ENCODE results near the gene PIGC.

Gene PIGC

DNA sequence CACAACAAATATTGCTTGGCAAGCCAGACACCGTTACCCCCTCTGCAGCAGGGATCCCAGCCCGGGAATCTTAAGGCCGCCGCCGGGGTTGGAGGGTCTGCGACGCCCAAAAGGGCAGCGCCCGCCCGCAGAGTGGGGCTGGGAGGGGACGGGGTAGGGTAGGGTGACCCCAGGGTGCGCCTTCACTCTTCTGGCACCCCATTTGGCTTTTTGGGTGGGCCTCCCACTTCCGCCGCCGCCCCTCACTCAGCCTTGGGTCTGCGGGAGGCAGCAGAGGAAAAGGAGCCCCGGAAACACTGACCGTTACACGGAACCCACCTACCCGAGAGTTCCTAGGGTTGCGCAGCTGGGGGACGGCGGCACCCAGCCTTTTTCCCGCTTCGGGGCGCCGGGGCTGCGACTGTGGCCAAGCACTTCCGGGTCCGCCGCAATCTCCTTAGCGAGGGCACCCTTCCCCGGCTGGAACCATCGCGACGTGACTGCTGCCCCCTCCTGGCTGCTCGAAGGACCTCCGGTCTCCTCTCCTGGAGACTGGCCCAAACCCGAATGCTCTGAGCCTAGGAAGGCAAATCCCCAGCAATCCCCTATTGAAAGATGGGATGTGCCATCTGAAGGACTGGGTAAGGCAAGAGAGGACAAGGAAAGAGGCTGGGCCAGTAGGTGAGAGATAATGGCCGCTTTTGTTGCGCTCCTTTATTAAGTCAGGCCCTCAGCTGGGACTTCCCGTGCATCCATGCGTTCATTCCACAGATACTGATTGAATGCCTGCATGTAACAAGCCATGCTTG, at the start of gene PIGC:
Gene PIGC (minus strand): TSS at position 404 of the 788 bp plus-strand sequence. CDS start 1,447 bp downstream, outside the sequence.
- peak; percentile 85 for DNase-seq

DNA sequence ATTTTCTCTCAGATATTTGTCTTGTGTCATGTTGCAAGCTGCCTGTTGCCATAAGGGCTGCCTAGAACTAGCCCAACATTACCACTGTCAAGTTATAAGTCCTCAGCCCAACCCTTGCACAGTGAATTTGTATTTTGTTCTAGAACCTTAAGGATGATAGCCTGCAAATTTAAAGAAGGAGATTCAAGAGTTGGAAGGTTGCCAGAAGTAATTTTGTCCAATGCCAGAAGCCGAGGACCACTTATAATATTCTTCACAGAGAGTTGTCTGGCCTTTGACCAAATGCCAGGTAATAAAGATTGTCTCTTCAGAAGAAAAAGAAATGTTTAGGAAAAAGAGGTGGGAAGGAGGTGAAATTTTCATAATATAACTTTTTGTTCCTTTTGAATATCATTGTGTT, 48.6 kb upstream of the PIGC start:
- no peak for DNase-seq

DNA sequence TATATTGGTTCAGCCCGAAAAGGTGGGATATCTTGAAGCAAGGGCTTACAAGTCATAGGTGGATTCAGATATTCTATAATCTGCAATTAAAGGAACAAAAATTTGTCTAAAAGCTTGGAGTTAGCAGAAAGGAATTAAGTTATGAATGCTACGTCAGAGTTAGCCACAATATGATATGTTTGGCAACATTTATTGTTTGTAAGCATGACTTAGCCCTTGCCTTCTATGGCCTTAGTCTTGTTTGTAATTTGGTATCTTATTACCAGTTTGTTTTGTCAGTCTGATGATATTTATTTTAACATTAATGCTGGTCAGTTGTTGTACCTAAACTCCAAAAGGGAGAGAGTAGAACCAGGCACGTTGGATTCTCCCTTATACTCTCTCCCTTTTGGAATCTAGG, 46.0 kb upstream of the PIGC start:
- no peak for DNase-seq

DNA sequence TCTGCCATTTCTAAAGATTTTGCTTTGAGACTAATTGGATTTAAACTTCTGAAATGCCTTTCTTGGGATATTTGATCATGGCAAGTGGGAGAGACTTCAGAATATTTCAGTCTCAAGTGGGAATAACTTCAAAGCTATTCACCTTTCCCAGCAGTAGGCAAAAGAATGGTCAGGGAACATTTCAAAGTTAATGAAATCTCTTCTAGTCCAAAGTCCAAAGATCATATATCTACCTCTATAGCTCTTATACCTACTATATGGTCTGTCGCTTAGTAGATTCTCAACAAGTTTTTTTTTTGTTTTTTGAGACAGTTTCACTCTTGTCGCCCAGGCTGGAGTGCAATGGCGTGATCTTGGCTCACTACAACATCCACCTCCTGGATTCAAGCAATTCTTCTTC, 44.5 kb upstream of the PIGC start:
- DNase-seq: no peak

DNA sequence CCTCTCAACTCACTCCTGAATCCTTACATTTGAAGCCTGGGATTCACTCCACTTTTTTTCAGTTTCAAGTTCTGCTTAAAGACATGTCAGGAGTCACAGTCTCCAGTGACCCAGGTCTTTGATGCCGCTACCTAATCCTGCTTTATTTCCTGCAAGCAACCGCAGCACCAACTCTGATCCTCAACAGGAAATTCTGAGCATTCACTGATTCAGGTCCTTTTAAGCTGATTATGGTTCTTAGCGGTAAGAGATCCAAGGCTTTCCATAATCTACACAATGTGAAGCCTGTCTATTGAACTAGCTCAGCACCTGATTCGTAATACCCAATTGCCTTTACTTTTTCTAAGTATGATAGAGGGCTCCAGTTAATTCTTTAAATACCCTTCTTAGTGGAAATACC, 43.7 kb upstream of the PIGC start:
- DNase-seq: no peak

DNA sequence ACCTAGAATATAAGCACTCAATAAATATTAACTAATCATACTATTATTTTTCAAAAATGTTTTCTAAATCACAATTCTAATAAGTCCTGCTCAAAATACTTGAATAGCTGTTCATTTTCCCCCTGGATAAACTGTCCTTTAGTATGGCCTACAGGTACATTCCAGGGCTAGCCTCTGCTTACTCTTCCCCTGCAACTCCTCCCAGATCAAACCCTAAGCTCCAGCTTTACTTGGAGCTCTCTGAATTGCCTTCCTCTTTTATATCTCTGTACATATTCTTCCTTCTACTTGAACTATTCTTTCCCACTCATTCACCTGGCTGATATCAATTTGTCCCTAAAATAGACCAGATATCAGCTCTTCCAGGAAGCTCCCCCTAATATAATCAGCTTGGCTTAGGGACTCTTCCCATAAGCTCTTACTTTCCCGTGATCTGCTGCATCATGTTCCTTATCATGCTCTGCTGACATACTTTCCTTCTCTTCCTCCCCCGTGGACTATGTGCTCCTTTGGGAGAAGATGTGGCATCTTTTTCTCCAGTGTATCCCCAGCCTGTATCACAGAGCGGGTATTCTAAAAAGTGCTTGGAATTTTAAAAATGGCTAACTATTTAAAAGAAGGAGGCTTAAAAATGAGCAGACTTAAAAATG, 43.1 kb upstream of the PIGC start:
- no peak for DNase-seq

DNA sequence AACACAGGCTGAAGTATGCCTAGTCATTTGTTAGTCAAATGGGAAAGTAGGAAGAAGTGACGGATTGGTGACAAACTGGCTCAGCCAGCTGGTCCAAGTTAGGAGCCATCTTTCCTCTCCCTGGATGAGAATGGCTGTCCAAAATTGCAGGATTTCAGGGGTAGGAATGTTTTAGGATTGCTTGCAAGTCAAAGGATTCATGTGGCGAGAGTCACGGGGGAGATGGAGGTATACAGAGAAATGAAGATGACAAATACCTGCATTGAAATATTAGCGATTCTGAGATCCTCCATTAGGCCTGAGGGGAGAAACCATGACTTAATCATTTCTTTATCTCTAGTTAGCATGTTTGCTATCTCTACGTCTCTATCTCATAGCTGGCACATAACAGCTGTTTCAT, 41.8 kb upstream of the PIGC start:
- no peak for DNase-seq

DNA sequence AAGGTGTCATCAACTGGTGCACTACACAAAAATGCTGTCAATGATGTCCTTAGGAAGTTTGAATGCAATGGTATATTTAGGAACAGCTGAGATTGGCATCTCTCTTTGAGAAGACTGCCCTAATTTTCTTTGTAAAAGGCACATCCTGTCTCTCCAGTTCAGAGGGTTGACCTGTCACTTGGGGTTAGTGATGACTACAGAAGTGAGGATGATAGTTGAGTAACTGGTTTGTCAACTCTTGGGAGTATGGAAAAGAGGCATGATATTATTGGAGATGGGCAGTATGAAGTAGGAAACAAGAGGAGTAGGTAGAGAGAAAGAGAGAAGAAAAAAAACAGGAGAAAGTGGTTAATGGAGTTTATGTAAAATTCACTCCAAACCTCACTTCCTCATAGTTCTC, 40.4 kb upstream of the PIGC start:
- DNase-seq: no peak

DNA sequence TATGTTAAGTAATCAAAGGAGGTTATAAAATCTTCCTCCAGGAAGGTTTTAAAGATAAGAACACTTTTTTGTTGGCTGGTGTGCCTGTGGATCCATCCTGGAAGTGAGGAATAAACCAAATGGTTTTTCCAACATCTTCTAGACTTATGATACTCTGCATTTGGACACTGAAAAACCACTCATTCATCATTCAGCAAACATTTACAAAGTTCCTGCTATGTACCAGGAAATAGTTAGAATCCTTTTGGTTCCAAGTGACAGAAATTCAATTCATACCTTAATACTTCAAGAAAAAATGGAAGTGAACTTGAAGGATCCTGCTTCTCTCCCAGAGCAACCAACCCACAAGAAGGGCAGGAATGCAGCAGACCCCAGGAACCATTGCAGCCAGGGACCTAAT, 39.6 kb upstream of the PIGC start:
- no peak for DNase-seq

DNA sequence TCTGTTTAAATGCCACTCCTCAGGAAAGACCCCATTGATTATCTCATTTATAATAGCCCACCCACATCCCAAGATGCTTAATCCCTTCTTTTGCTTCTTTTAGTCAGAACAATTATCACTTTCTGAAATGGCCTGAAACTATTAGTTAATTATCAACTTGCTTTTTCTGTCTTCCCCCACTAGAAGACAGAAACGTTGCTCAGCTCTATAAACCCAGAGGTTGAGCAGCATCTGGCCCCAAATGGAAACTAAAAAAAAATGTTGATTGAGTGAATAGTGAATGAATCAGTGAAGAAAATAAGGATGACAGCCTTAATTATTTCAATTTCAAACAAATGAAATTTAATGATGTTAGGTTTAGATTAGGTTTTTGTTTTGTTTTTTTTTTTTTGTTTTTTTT, 38.2 kb upstream of the PIGC start:
- no peak for DNase-seq

DNA sequence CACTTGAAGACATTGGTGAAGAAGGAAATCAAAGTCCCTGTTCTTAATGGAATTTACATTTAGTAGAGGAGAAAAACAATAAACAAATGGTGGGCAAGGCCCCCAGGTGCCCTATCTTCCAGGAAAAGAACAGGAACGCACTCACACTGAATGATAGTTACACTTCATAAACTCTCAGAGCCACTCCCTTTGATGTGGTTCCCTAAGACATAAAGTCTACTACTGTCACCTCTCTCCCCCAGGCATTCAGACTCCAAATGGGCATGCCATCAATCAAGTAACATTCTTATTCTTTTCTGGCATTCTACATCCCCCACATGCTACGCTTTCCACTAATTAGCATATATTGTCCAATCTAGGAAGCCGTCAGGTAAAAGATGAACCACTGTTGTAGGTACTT, 36.6 kb upstream of the PIGC start:
- no peak for DNase-seq

DNA sequence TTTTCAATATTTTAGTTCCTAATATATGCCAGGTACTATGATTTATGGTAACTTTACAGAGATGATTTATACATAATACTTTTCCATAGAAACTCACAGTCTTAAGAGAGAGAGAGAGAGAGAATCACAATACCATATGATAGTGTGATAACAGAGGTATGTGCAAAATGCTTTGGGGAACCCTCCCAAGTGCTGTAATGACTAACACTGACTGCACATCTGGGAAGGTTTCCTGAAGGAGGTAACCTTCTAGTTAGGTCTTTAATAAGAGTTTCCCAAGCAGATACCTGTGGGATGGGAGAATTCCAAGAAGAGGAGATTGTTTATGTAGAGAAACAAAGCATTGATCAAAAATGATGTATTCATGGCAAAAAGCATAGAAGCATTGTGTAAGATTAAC, 34.6 kb upstream of the PIGC start:
- DNase-seq: no peak

DNA sequence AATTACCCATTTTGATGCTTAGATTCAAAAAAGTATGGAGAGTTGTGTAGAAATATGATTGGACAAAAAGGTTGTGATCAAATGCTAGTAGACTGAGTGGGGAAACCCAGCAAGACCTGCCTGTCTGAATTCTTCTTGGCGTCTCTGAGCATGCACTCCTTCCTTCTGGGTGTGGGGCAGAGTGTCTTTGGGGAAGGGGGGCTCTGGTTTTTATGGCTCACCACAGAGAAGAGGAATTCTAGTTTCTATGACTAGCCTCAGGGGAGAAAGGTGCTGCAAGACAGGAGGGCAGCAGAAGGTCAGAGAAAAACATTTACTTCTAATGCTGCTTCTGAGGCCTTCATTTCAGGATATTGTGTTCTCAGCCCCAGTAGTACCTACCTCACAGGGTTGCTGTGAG, 33.9 kb upstream of the PIGC start:
- DNase-seq: no peak

DNA sequence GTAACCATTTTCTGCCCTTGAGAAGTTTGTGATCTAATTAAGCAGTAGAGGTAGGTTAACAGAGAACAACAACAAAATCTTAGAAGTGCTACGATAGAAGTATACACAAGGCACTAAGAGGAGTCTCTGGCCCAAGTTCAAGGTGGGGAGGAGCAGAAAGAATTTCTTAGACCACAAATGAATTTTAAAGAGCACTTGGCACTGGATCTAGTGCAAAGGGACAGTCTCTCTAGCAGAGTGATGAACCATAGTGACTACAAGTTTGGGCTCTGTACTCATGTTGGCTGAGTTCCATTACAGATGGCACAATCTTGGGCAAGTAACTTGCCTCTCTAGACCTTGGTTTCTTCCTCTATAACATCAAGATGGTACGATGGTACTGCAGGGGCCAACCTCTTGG, 33.3 kb upstream of the PIGC start:
- DNase-seq: no peak

DNA sequence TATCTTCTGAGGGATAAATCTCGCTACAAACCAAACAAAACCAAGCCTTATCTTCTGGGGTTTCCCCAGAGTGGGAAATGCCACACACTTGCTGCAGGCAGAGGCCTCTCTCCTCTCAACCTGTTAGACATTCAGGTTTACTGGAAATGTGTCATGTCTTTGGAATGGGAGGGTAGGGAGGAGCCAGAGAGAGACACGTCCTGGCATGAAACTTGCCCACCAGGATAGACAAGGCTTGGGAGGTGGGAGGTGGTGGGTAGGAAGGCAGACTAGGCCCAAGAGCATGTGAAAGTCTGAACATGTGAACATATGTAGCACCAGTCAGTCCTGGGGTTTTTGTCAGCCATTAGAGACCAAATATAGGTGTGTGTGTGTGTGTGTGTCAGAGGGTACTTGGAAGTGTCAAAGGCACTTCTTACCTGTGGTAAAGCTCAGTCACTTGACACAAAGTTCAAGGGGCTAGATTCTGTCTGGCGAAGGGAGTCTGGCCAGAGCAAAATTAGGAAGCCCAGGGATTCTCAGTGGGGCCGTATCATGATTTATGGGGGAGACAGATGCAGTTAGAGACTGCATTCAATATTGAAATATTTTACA, 32.4 kb upstream of the PIGC start:
- no peak for DNase-seq

DNA sequence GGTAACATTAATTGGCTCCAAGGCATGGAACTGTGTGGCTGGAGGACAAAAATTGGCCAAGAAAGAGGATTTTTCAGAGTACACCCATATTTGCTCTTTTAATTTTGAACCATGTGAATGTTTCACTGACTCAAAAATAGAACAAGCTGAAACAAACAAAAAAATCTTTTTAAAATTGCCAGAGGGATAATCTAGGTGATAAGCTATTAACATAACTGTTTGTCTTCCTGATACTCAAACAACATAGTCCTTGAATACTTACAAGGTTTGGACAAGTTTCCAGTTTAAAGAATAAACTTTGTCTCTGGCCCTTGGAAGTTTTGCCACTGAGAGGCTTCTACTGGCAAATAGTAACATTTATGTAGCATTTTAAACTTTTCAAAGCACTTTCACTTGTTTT, 30.0 kb upstream of the PIGC start:
- no peak for DNase-seq

DNA sequence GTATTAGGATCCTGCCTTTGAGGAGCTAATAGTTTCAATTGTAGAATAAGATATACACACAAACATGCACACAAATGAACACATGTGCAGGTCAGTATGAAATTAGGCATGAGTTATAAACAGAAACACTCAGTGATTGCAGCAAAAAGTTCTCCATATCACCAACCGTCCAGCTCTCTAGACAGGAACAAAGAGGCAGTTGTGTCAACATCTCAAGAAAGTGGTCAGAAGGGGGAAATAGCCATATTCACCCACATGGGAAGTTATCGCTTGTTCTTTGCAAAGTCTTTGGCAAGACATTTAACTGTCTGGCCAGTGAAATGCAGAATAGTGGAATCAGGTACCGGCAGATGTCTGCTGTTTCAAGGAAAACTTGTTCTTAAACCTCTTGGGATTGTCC, 29.4 kb upstream of the PIGC start:
- no peak for DNase-seq

DNA sequence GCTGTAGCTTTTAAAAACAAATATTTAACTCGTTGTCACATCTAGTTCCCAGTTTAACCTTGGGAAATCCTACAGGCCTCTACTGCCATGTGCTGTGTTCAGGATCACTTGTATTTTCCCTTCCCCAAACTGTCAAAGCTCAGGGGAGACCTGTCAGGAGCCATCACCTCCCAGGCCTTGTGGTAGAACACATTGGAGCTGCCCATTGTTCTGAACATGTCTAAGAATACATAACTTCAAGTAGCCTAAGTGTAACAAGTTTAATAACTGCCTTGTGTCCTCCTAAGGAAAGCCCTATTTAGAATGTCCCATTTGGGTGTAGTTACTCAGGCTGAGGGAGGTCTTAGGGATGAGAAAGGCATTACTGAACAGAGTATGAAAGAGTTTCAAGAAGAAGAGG, 28.6 kb upstream of the PIGC start:
- DNase-seq: no peak

DNA sequence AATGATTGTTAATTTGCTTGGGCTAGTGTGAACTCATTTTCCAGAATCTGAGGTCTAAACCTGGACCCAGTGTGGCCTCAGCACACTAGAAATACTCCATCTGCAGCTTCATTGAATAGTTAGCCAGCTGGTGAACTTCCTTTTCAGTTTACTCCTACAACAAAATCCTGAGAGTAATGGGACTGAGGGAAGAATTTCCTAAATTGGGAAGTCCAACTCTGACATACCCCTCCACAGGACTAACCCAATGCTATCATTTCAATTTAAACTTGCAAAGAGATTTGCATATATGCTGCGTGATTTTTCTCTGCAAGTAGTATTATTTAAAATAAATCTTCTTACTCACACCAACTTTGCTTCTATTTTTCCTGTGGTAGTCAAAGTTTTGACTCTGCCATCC, 27.8 kb upstream of the PIGC start:
- no peak for DNase-seq

DNA sequence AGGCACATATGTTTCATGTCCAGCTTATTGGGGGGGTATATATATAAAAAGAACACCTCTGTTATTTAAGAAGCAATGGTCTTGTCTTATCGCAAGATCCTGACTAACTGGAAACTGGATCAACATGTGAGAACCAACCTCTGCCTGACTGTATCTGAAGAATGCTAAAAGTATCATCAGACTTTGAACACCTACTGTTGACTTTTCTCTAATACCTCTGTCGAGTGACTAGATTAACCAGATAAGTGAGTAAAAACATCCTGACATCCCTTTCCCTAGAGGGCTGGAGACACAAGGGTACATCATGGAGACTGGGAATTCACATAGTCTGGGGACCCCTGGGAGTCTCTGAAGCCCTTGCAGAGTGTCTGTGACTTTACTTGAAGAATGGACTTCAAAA, 26.3 kb upstream of the PIGC start:
- no peak for DNase-seq

DNA sequence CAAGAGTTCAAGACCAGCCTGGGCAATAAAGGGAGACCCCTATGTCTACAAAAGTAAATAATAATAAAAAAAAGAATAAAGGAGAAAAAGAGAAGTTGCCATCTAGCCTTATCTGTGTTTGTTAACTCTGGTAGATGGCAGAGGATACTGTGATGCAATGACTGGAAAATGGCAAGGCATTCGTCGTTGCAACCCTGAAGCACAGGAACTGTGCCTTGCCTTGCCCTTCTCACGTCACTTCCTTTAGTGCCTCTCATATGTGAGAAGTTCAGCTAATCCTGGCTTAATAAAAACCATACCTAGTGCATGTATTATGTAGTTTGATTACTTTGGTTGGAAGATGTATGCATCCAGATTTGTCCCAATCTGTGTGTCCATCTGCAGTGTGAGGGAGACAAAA, 25.8 kb upstream of the PIGC start:
- DNase-seq: no peak

DNA sequence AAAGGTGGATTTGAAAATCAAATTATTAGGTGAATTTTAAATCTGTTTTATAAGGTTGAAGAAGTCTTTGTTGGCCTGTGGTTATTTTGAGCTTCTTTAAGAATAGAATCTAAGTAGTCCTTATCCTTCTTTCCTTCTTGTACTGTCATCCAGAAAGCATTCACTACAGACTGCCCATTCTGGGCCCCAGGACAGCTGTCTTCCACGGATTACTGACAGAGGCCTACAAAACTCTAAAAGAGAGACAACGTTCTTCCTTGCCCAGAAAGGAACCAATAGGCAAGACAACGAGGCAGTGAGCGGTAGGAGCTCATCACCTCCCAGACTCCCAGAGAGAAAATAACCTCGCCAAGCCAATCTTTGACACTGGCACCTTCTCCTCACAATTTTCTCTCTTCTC, 24.4 kb upstream of the PIGC start:
- no peak for DNase-seq

DNA sequence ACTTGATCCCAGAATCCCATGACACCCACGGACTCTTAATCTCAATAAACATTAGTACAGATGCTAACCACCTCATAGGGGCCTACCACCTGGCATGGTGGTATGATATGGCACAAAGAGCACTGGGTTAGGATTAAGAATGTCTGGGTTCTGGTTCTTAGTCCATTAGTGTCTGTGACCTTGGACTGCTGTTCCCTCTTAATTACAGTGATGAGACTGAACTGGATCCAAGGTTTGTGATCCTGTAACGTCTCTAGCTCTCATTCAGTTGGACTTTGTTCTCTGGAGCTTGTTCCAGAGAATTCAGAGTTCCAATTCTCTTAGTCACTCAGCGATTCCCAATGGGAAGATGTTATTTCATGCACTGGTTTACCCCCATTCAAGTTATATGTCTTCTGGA, 23.6 kb upstream of the PIGC start:
- DNase-seq: no peak

DNA sequence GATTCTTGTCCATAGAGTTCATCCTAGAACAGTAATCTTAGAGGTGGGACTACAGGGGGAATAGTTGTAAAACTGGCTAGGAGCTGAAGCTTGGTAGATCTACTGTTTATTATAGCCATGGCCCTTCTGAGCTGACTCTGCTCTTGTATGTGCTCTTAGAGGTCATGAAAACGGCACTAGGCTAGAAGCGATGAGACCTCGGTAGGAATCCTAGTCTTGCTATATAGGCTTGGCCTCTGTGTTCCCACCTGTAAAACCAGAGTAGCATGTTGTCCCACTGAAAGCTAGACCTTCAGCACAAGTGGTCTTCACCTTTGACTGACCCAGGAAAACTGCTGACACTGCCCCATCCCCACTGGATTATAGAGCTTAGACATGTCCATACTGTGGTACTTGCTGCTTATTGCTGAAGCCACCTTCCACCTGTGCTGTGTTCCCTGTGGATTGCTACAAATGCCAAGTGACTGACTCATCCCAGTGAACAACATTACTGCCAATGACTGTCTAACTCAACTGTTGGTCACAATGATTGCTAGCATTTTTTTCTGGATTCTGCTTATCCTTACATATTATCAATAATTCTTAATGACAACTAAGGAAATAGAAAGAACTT, 23.0 kb upstream of the PIGC start:
- DNase-seq: no peak

Measured in fibroblast of skin of right quadriceps (primary cell).